Measurements from ENCODE around the gene EIF4A3.

The EIF4A3 gene

DNA sequence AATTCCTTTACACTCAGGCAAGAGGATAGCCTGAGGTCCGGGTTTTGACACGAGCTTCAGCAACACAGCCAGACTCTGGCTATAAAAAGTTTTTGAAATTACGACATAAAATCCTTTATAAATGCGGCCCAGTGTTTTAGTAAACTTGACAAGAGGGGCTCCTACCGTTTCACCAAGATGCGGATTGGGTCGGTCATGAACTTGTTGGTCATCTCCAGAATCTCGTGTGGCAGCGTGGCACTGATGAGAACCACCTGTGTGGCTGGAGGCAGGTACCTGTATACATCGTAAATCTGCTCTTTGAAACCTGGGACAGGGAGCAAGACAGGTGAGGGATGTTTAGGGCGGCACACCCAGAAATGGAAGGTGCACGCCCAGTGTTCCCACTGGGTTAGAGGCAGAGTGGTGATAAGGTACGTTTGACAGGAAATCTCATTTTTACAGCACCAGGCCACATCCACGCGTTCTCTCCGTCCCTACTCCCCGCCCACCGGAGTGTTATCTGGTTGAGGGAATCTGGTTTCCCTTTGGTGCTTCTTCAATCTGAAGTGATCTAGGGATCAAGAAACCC lies 8.0 kb downstream of the EIF4A3 start:
- Mint-ChIP-seq H3K27me3 (ENCODE audit: low read depth) (no peaks in the 10 kb centered on the region), H3K4me1 (no peaks in the 10 kb centered on the region), H3K36me3 (ENCODE audit: low read depth) (peaks cover 81% of the 10 kb centered on the region), H3K27ac (no peak overlapping the region), H3K9me3 (no peaks in the 10 kb centered on the region), H3K4me3 (no peak overlapping the region)
- no peak for TF ChIP-seq CTCF (IDR thresholded peaks at IDR 0.05; ENCODE audit: unreplicated experiment in 3 of 3)

- Mint-ChIP-seq H3K4me3 (no peak overlapping the region), H3K27ac (no peak overlapping the region), H3K4me1 (no peaks in the 10 kb centered on the region), H3K36me3 (ENCODE audit: low read depth) (peaks cover 85% of the 10 kb centered on the region), H3K9me3 (no peaks in the 10 kb centered on the region), H3K27me3 (ENCODE audit: low read depth) (no peaks in the 10 kb centered on the region)
- no peak for TF ChIP-seq CTCF (IDR thresholded peaks at IDR 0.05; ENCODE audit: unreplicated experiment in 3 of 3)
Observed at GRCh38 chr17:80137131-80137530, 9.8 kb downstream of the EIF4A3 start.

- H3K27me3 Mint-ChIP-seq (ENCODE audit: low read depth): no peaks in the 10 kb centered on the region
- no peak for TF ChIP-seq CTCF (IDR thresholded peaks at IDR 0.05; ENCODE audit: unreplicated experiment in 3 of 3)
- H3K4me3 Mint-ChIP-seq: no peak overlapping the region
- peaks cover 52% of the 10 kb centered on the region for H3K36me3 Mint-ChIP-seq (ENCODE audit: low read depth)
- no peak overlapping the region for H3K27ac Mint-ChIP-seq
- H3K9me3 Mint-ChIP-seq: no peaks in the 10 kb centered on the region
- no peaks in the 10 kb centered on the region for H3K4me1 Mint-ChIP-seq
Observed at GRCh38 chr17:80133626-80133970, 13.3 kb downstream of the EIF4A3 start.

- no peak overlapping the region for H3K4me3 Mint-ChIP-seq
- no peak for TF ChIP-seq CTCF (IDR thresholded peaks at IDR 0.05; ENCODE audit: unreplicated experiment in 3 of 3)
- peaks cover 47% of the 10 kb centered on the region for H3K36me3 Mint-ChIP-seq (ENCODE audit: low read depth)
- H3K27ac Mint-ChIP-seq: no peak overlapping the region
- no peaks in the 10 kb centered on the region for H3K9me3 Mint-ChIP-seq
- H3K4me1 Mint-ChIP-seq: no peaks in the 10 kb centered on the region
- no peaks in the 10 kb centered on the region for H3K27me3 Mint-ChIP-seq (ENCODE audit: low read depth)
Observed at GRCh38 chr17:80132906-80133625, 13.9 kb downstream of the EIF4A3 start.

GRCh38 chr17:80130992-80131391 lies 15.9 kb downstream of the EIF4A3 start:
- no peaks in the 10 kb centered on the region for H3K4me1 Mint-ChIP-seq
- H3K27me3 Mint-ChIP-seq (ENCODE audit: low read depth): no peaks in the 10 kb centered on the region
- no peak overlapping the region for H3K4me3 Mint-ChIP-seq
- no peak overlapping the region for H3K27ac Mint-ChIP-seq
- peaks cover 32% of the 10 kb centered on the region for H3K36me3 Mint-ChIP-seq (ENCODE audit: low read depth)
- H3K9me3 Mint-ChIP-seq: no peaks in the 10 kb centered on the region
- no peak for TF ChIP-seq CTCF (IDR thresholded peaks at IDR 0.05; ENCODE audit: unreplicated experiment in 3 of 3)

DNA sequence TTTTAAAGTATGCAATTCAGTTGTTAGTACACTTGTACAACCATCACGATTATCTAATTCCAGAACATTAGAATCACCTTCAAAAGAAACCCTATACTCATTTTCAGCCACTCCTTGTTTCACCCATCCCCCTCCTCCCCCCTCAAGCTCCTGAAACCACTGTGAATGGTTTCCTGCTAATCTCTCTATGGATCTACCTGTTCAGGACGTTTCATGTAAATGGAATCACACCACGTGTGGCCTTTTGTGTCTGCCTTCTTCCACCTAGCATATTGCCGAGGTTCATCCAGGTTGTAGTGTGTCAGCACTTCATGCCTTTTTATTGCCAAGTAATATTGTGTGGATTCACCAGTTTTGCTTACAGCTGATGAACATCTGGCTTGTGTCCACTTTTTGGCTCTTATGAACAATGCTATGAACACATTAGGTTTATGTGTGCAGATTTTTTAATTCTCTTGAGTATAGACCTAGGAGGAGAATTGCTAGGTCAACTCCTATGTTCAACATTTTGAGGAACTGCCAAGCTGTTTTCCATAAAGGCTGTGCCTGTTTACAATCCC lies 17.8 kb downstream of the EIF4A3 start:
- Mint-ChIP-seq H3K36me3 (ENCODE audit: low read depth) (peaks cover 15% of the 10 kb centered on the region), H3K27ac (no peak overlapping the region), H3K4me3 (no peak overlapping the region), H3K27me3 (ENCODE audit: low read depth) (no peaks in the 10 kb centered on the region), H3K4me1 (peaks cover 5% of the 10 kb centered on the region), H3K9me3 (no peaks in the 10 kb centered on the region)
- no peak for TF ChIP-seq CTCF (IDR thresholded peaks at IDR 0.05; ENCODE audit: unreplicated experiment in 3 of 3)

All from nephron (organoid).